HG02759 (cell line): ENCODE measurements around the gene PIKFYVE.
"Not testable (repeated sequence)": the region's sequence is repeated elsewhere in the genome, so short reads cannot be mapped to it uniquely, and the experiment has no call there.

Source experiments
- ATAC-seq: cut with Tn5 transposase; IDR thresholded peaks from one replicate; pipeline ENCODE4 v1.9.1; 2021; ENCODE audit warnings: mild to moderate bottlenecking, moderate library complexity; ENCODE audit not compliant: unreplicated experiment

Gene PIKFYVE

GRCh38 chr2:208254118-208254870 lies 11.8 kb upstream of the PIKFYVE start:
- peak; percentile 80 for ATAC-seq

GRCh38 chr2:208254871-208255556 lies 11.0 kb upstream of the PIKFYVE start, which contains the start of gene IDH1:
IDH1 (minus strand) TSS chr2:208255071; CDS start chr2:208251551, 3,520 bp downstream.
- ATAC-seq = peak; percentile 73

- peak; percentile 25 for ATAC-seq
Observed at GRCh38 chr2:208255557-208256106, 10.4 kb upstream of the PIKFYVE start.

GRCh38 chr2:208256192-208256782 lies 9.8 kb upstream of the PIKFYVE start:
- ATAC-seq = no peak

GRCh38 chr2:208256849-208257813 lies 8.9 kb upstream of the PIKFYVE start:
- not testable (repeated sequence) for ATAC-seq

- ATAC-seq = peak; percentile 48
Observed at GRCh38 chr2:208265371-208265800, 669 bp upstream of the PIKFYVE start.

- peak; percentile 6 for ATAC-seq
Observed at GRCh38 chr2:208266553-208266893, 468 bp downstream of the PIKFYVE start.

GRCh38 chr2:208266936-208267335 lies 881 bp downstream of the PIKFYVE start:
- no peak for ATAC-seq

GRCh38 chr2:208267526-208267925 lies 1.5 kb downstream of the PIKFYVE start:
- ATAC-seq = not testable (repeated sequence)

GRCh38 chr2:208268156-208268952 lies 2.3 kb downstream of the PIKFYVE start:
- no peak for ATAC-seq

GRCh38 chr2:208269091-208269490 lies 3.0 kb downstream of the PIKFYVE start:
- ATAC-seq = no peak

GRCh38 chr2:208274748-208275147 lies 8.7 kb downstream of the PIKFYVE start:
- ATAC-seq = no peak

- no peak for ATAC-seq
Observed at GRCh38 chr2:208278549-208278948, 12.5 kb downstream of the PIKFYVE start.

- ATAC-seq = no peak
Observed at GRCh38 chr2:208279236-208279635, 13.2 kb downstream of the PIKFYVE start.

GRCh38 chr2:208280234-208280633 lies 14.2 kb downstream of the PIKFYVE start:
- no peak for ATAC-seq

GRCh38 chr2:208280933-208281332 lies 14.9 kb downstream of the PIKFYVE start:
- ATAC-seq = peak; percentile 61

- no peak for ATAC-seq
Observed at GRCh38 chr2:208285853-208286252, 19.8 kb downstream of the PIKFYVE start.

- ATAC-seq = peak; percentile 79
Observed at GRCh38 chr2:208294482-208295024, 28.5 kb downstream of the PIKFYVE start.

GRCh38 chr2:208295834-208296233 lies 29.8 kb downstream of the PIKFYVE start:
- ATAC-seq = no peak
